Thyroid gland (tissue), 4 donors: ENCODE results near the gene C10orf53.

Experiments used
- POLR2A ChIP-seq, 2 donors: fragments of 450-650 bp; IDR thresholded peaks; one replicate each; pipeline ENCODE4 v1.6.1; 2017; ENCODE audit warnings: antibody characterized with exemption in 2 of 2, mild to moderate bottlenecking in 2 of 2, moderate library complexity in 1 of 2
- TF ChIP-seq, protein P1 (sequence below), 6 experiments: fragments of 200-600 bp in 3 of 6; fragments of 450-650 bp in 3 of 6; sonication (generic) in 3 of 6; IDR thresholded peaks; one replicate each; pipeline ENCODE4 v1.5.1; 2016 to 2019; ENCODE audit warnings: antibody characterized with exemption in 6 of 6, mild to moderate bottlenecking in 2 of 6, inconsistent platforms in 1 of 6, moderate library complexity in 1 of 6

DNA sequence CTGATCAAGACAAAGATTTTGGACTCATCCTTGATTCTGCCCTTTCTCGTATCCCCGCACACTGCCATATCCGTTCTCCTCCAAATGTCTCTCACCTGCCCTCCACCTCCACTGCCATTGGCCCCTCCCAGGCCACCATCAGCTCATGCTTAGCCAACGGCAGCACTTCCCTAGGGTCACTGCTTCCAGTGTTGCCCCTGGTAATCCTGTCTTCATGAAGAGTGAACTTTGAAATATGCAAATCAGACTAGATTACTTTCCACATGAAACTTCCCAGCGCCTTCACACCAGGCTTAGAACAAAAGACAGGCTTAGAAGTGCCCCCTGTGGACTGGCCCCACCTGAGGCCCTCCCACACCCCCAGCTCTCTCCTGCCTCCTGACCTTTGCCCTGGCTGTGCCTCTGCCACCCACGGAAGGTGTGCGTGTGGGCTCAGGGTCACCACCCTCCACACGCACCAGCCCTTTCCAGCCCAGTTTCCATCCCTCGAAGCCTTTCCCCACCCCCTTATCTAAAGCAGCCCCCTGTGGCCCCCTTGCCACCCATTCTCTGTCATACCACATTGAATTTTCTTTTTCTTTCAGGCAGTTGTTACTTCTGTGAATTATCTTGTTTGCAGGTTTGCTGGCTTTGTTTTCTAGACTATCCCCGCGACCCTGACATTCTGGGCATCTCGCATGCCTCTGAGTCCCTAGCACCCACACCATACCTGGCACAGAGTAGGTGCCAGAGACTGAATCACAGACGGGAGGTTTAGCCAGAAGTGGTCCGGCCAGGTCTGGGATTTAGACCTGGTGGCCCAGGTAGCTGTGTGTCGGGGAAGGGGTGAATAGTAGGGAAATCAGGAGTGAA is 26.8 kb upstream of the C10orf53 start:
- TF ChIP-seq, protein P1, sequence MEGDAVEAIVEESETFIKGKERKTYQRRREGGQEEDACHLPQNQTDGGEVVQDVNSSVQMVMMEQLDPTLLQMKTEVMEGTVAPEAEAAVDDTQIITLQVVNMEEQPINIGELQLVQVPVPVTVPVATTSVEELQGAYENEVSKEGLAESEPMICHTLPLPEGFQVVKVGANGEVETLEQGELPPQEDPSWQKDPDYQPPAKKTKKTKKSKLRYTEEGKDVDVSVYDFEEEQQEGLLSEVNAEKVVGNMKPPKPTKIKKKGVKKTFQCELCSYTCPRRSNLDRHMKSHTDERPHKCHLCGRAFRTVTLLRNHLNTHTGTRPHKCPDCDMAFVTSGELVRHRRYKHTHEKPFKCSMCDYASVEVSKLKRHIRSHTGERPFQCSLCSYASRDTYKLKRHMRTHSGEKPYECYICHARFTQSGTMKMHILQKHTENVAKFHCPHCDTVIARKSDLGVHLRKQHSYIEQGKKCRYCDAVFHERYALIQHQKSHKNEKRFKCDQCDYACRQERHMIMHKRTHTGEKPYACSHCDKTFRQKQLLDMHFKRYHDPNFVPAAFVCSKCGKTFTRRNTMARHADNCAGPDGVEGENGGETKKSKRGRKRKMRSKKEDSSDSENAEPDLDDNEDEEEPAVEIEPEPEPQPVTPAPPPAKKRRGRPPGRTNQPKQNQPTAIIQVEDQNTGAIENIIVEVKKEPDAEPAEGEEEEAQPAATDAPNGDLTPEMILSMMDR (IDR thresholded peaks at IDR 0.05): no peak
- no peak for TF ChIP-seq POLR2A (IDR thresholded peaks at IDR 0.05)
